GM18499 (cell line): ENCODE results near the gene CDK17.
"Not testable (repeated sequence)": the region's sequence is repeated elsewhere in the genome, so short reads cannot be mapped to it uniquely, and the experiment has no call there.

Experiments used
- ATAC-seq: cut with Tn5 transposase; IDR thresholded peaks from one replicate; pipeline ENCODE4 v1.9.1; 2021; ENCODE audit warnings: moderate number of reproducible peaks; ENCODE audit not compliant: insufficient read depth, unreplicated experiment

Gene CDK17

GRCh38 chr12:96395236-96395635, 5.0 kb downstream of the CDK17 start:
- ATAC-seq, result no peak

GRCh38 chr12:96393229-96393628, 7.0 kb downstream of the CDK17 start:
- ATAC-seq, result not testable (repeated sequence)

DNA sequence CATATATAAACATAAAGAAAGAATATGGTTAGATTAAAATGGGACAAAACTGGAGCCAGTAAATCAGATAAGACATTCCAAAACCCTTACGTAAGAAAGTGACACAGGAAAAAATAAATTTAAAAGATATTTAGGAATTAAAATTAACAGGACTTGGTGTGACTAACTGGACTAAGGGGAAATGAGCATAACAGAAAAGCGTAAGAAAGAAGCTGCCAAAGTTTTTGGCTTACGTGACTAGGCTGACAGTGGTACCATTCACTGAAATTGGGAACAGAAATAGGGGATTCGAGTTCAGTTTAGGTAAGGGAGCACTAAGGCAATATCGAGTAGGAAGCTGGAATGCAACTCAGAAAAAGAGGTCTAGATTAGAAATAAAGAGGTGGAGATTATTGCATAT, 7.8 kb downstream of the CDK17 start:
- ATAC-seq, result no peak

GRCh38 chr12:96387981-96388380, 12.3 kb downstream of the CDK17 start:
- ATAC-seq, result no peak

GRCh38 chr12:96386794-96387193, 13.4 kb downstream of the CDK17 start:
- no peak for ATAC-seq

DNA sequence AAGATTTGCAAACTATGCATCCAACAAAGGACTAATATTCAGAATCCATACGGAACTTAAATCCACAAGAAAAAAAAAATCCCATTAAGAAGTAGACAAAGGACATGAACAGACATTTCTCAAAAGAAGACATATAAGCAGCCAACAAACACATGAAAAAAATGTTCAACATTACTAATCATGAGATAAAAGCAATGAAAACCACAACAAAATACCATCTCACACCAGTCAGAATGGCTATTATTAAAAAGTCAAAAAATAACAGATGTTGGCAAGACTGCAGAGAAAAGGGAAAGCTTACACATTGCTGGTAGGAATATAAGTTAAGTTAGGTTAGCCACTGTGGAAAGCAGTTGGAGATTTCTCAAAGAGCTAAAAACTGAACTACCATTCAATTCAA, 16.2 kb downstream of the CDK17 start:
- no peak for ATAC-seq

DNA sequence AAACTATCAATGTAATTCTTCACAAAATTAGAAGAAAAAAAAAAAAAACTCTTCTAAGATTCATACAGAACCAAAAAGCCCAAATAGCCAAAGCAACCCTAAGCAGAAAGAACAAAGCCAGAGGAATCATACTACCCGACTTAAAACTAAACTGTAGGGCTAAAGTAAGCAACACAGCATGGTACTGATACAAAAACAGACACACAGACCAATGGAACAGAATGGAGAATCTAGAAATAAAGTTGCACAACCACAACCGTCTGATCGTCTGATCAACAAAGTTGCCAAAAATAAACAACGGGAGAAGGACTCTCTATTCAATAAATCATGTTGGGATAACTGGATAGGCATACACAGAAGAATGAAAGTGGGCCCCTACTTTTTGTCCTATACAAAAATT, 16.9 kb downstream of the CDK17 start:
- ATAC-seq, result no peak

DNA sequence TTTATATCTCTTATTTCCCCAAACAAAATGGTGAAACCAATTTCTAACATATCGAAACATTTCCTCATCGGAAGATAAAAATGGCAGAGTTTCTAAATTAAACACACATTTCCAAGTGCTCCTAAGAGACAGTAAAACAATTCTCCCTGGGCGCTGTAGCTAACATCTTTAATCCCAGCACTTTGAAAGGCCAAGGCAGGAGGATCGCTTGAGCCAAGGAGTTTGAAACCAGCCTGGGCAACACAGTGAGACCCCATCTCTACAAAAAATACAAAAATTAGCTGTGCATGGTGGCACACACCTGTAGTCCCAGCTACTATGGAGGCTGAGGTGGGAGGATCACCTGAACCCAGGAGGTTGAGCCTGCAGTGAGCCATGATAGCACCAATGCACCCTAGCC, 20.5 kb downstream of the CDK17 start:
- not testable (repeated sequence) for ATAC-seq

GRCh38 chr12:96378319-96378718, 21.9 kb downstream of the CDK17 start:
- ATAC-seq, result no peak

- ATAC-seq, result no peak
Measured at GRCh38 chr12:96376865-96377264, 23.4 kb downstream of the CDK17 start.

DNA sequence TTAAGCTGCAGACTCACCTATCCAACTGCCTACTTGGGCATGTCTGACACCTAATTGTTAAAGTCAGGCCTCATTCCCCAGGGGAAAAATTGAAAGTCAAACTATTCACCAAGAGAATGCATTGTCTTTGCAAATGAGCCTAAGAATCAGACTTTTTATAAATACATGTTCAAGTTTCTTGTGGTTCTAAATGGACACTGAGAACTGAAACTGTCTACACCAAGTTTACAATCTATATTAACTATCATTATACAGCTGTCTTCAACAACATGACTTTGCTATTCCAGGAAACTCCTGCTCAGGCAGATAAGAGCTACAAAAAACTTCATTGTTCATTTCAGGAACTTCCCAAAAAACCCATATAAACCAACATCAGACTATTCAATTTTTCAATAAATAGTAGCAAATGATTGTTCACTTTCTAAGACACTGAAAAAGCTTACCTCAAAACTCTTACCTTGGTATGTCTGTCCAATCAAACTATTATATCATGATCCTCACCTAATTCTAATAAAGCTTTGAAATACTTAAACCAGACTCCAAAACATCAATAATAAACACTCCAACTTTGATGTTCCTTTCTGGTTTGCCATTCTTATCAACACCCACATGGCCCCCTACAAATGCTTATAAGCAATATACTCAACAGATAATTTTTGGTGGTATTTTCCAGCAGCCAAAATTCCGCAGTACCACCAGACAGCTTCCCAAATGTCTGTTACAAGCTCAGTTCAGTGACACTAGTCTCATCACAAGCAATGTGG, 24.2 kb downstream of the CDK17 start:
- peak; percentile 37 for ATAC-seq

DNA sequence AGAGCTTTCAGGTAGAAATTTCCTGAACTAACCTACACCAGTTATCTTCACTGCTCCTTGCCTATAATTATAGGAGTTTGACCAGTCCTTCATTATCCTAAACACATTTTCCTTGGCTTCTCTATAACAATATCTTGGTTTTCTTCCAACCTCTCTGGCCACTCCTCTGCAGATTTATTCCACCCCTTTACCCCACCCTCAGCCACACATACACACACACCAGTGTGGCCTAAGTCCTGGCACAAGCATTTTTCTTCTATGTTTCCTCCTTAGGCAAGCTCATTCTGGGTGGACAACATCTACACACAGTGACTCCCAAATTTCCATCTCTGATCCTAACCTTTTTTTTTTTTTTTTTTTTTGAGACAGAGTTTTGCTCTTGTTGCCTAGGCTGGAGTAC, 25.1 kb downstream of the CDK17 start:
- ATAC-seq, result no peak

DNA sequence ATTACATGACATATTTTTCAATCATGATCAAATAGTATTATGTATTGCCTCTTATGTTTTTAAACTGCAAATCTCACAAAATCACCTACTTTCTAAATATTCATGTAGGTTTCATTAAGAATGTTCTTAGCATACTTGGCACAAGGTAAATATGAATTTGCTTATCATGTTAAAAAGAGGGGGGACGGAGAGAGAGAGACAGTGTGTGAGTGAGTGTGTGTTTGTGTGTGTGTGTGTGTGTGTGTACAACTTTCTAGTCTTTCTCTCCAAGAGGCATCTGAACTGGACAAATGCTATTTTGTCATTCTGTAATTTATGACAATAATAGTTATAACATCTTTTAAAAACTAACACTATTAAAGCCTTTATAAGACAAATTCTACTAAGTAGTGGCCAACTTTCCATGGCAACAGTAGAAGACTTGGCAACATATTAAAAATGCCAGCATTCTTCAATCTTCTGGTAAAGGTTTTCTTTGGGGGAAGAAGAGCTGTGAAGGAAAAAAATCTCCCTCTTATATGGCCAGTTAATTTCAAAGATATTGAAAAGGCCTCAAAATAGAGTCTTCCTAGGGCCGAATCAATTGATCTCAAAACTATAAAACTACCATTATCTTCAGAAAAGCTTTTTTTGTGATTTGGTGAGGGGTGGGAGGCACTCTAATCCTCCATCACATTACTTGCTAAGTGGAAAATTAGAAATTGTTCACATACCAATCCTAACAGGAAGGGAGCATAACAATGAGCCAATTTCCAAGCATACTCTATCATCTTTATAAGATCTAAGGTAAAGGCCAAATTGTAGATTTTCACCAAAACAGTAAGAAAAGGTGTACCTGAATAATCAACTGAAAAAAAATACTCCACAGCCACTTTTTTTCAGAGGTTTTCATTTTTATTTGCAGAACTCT, 28.2 kb downstream of the CDK17 start:
- ATAC-seq, result no peak

DNA sequence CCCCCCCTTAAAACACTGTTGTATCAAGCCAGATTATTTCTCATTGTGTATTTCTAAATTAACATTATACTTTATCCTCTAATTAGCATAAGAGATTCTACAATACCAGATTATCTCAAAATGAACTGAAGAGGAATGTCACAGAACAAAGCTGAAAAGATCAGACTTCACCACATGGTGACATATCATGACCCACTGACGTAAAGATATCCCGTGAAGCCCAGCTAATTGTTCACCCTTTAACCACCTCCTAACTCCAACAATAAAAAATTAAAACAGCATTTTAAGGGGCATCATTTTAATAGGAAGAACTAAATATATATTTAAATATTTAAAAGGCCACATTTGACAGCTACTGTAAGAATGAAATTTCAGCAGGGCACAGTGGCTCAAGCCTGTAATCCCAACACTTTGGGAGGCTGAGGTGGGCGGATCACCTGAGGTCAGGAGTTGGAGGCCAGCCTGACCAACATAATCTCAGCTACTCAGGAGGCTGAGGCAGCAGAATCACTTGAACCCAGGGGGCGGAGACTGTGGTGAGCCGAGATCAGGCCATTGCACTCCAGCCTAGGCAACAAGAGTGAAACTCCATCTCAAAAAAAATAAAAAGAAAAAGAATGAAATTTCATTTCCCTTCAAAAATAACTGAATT, 29.0 kb downstream of the CDK17 start:
- no peak for ATAC-seq

GRCh38 chr12:96368687-96369086, 31.6 kb downstream of the CDK17 start:
- ATAC-seq, result no peak

- no peak for ATAC-seq
Measured at GRCh38 chr12:96368233-96368632, 32.0 kb downstream of the CDK17 start.

DNA sequence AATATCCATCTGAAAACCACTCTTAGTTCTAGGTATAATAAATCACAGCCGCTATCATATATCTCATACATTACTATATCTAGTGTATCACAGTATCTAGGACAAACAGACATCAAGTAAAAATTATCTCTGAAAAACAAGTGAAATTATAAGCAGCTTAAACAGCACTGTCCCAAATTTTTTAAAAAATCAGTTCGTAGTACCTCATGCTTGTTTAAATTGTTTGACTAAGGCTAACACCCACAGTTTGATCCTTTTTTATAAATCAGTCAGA, 33.9 kb downstream of the CDK17 start:
- no peak for ATAC-seq

DNA sequence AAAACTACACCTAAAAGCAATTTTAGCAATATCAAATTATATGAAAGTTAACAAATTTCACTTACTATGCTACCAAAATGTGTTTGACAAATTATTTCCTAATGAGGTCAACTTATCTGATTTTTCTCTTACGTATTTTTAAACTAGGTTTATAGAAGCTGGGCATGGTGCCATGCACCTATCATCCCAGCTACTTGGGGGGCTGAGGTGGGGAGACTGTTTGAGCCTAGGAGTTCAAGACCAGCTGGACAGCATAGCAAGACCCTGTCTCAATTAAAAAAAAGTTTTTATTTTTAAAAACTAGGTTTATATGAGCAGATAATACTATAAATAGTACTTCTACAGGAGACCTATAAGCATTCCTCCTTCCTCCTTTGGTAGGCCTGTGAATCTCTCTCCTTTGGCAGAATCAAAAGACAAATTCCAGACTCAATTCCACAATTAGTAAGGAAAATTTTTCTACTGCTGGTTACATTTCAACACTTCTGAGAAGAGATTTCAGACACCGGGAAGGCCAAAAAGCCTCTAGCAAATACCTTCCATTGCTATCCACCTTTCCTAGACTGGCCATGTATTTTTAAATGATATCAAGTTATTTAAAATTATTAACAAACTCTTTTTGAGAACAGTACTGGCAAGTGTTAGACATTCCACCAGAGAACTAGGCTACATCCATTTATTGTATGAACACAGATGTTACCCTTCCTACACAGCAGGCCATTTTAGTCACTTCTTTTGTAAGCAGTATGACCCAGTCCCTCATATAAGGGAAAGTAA, 34.4 kb downstream of the CDK17 start:
- no peak for ATAC-seq

- no peak for ATAC-seq
Measured at GRCh38 chr12:96364092-96364700, 36.0 kb downstream of the CDK17 start.

DNA sequence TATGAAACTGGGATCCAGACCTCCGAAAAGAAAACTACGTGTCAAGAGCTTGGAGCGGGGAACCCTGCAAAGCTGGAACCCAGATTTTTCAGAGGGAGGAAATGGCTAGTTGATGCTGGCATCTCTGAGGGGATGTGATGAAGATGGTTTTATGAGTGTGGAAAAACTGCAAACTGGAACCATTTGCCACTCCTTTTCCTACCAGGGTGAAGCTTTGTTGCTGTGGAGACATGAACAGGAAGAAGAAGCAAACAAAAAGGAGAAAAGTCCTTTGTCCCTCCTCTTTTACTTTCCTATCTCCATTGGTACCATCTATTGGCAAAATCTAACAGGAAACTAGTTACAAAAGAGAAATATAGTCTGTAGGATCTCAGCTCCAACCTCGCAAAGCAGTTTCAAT, 39.2 kb downstream of the CDK17 start:
- no peak for ATAC-seq
